ENCODE measurements around the gene CSTF2T.

Gene CSTF2T

GRCh38 chr10:51653025-51653424 is 46.4 kb downstream of the CSTF2T start:
- no peak for DNase-seq (ENCODE audit: low read depth in 2 of 2, low spot score in 1 of 2)

GRCh38 chr10:51651063-51651462 is 48.3 kb downstream of the CSTF2T start:
- no peak for DNase-seq (ENCODE audit: low read depth in 2 of 2, low spot score in 1 of 2)

- DNase-seq (ENCODE audit: low read depth in 2 of 2, low spot score in 1 of 2), result no peak
Measured at GRCh38 chr10:51649064-51649463, 50.3 kb downstream of the CSTF2T start.

Measured in stimulated activated CD8-positive, alpha-beta memory T cell treated with anti-CD3 and anti-CD28 coated beads, Interleukin-4, amount 100 ng/mL, for 4 hours (primary cell).